ENCODE data around the gene SLC44A1.

The SLC44A1 gene

GRCh38 chr9:105302728-105303127 lies 58.3 kb downstream of the SLC44A1 start:
- no peak for DNase-seq (ENCODE audit: low spot score)

- DNase-seq (ENCODE audit: low spot score) = no peak
These were observed 61.4 kb downstream of the SLC44A1 start for GRCh38 chr9:105305856-105306255.

GRCh38 chr9:105306351-105307140 lies 62.1 kb downstream of the SLC44A1 start:
- DNase-seq (ENCODE audit: low spot score) = no peak

GRCh38 chr9:105307591-105308130 lies 63.2 kb downstream of the SLC44A1 start:
- no peak for DNase-seq (ENCODE audit: low spot score)

- DNase-seq (ENCODE audit: low spot score) = no peak
These were observed 64.2 kb downstream of the SLC44A1 start for GRCh38 chr9:105308461-105309341.

- DNase-seq (ENCODE audit: low spot score) = no peak
These were observed 65.1 kb downstream of the SLC44A1 start for GRCh38 chr9:105309531-105309931.

- DNase-seq (ENCODE audit: low spot score) = peak; percentile 19
These were observed 66.9 kb downstream of the SLC44A1 start for GRCh38 chr9:105311306-105311705.

GRCh38 chr9:105313238-105313637 lies 68.8 kb downstream of the SLC44A1 start:
- DNase-seq (ENCODE audit: low spot score) = no peak

GRCh38 chr9:105316703-105317102 lies 72.3 kb downstream of the SLC44A1 start:
- DNase-seq (ENCODE audit: low spot score) = no peak

GRCh38 chr9:105318729-105319191 lies 74.3 kb downstream of the SLC44A1 start:
- DNase-seq (ENCODE audit: low spot score) = peak; percentile 83

- DNase-seq (ENCODE audit: low spot score) = peak; percentile 52
These were observed 74.9 kb downstream of the SLC44A1 start for GRCh38 chr9:105319202-105319813.

- no peak for DNase-seq (ENCODE audit: low spot score)
These were observed 76.1 kb downstream of the SLC44A1 start for GRCh38 chr9:105320568-105320967.

- DNase-seq (ENCODE audit: low spot score) = no peak
These were observed 83.8 kb downstream of the SLC44A1 start for GRCh38 chr9:105328296-105328695.

GRCh38 chr9:105328872-105329718 lies 84.6 kb downstream of the SLC44A1 start:
- DNase-seq (ENCODE audit: low spot score) = no peak

- DNase-seq (ENCODE audit: low spot score) = no peak
These were observed 85.2 kb downstream of the SLC44A1 start for GRCh38 chr9:105329719-105330062.

- DNase-seq (ENCODE audit: low spot score) = no peak
These were observed 85.8 kb downstream of the SLC44A1 start for GRCh38 chr9:105330201-105330600.

- DNase-seq (ENCODE audit: low spot score) = no peak
These were observed 86.3 kb downstream of the SLC44A1 start for GRCh38 chr9:105330755-105331154.

GRCh38 chr9:105331160-105331559 lies 86.7 kb downstream of the SLC44A1 start:
- no peak for DNase-seq (ENCODE audit: low spot score)

GRCh38 chr9:105331755-105332154 lies 87.3 kb downstream of the SLC44A1 start:
- peak; percentile 35 for DNase-seq (ENCODE audit: low spot score)

GRCh38 chr9:105332471-105332870 lies 88.0 kb downstream of the SLC44A1 start:
- no peak for DNase-seq (ENCODE audit: low spot score)

GRCh38 chr9:105333076-105333475 lies 88.6 kb downstream of the SLC44A1 start:
- no peak for DNase-seq (ENCODE audit: low spot score)
